Neural crest cell (in vitro differentiated cells): ENCODE data around the gene FNDC3B. TPM values are rescaled to one million over a fixed set of nuclear protein-coding genes. Genes with fewer than 3 reads are reported as not detected.

ENCODE experiments used
- DNase-seq: peaks from one replicate; pipeline ENCODE4 v3.0.0; 2021; ENCODE audit warnings: low read depth, mixed read lengths, low spot score
- H3K27ac Mint-ChIP-seq: one replicate; pipeline ENCODE4 v1.8.0; 2021; ENCODE audit warnings: mild to moderate bottlenecking, mixed read lengths; ENCODE audit not compliant: unreplicated experiment
- H3K27me3 Mint-ChIP-seq: 2 replicates; pipeline ENCODE4 v1.8.0; 2021; ENCODE audit warnings: low read depth, mild to moderate bottlenecking, mixed read lengths
- H3K36me3 Mint-ChIP-seq: 2 replicates; pipeline ENCODE4 v1.8.0; 2021; ENCODE audit warnings: low read depth, mild to moderate bottlenecking, mixed read lengths
- H3K4me1 Mint-ChIP-seq: 2 replicates; pipeline ENCODE4 v1.8.0; 2021; ENCODE audit warnings: mixed read lengths
- H3K4me3 Mint-ChIP-seq: one replicate; pipeline ENCODE4 v1.8.0; 2021; ENCODE audit warnings: mild to moderate bottlenecking, mixed read lengths
- H3K9me3 Mint-ChIP-seq: 2 replicates; pipeline ENCODE4 v1.8.0; 2021; ENCODE audit warnings: mixed read lengths
- CTCF ChIP-seq: fragments of 200-600 bp; sonication (generic); conservative IDR thresholded peaks from 2 replicates; pipeline ENCODE4 v1.5.0; 2021; ENCODE audit warnings: antibody characterized with exemption, mild to moderate bottlenecking
- total RNA-seq: library from RNA; stranded (reverse); gene quantifications from 2 replicates; pipeline ENCODE4 v1.2.1, GENCODE V29; 2021

Gene FNDC3B
- total RNA-seq, 1 donor from 2014 or later, result 41.5 TPM

GRCh38 chr3:172187511-172187910, 148.1 kb downstream of the FNDC3B start:
- no peaks in the 10 kb centered on the region for H3K36me3 Mint-ChIP-seq
- no peaks in the 10 kb centered on the region for H3K9me3 Mint-ChIP-seq
- no peak for DNase-seq
- H3K4me3 Mint-ChIP-seq, result no peak overlapping the region
- TF ChIP-seq CTCF, result no peak
- no peaks in the 10 kb centered on the region for H3K27me3 Mint-ChIP-seq
- peak overlapping the region; percentile 73 for H3K27ac Mint-ChIP-seq
- peaks cover 23% of the 10 kb centered on the region for H3K4me1 Mint-ChIP-seq

DNA sequence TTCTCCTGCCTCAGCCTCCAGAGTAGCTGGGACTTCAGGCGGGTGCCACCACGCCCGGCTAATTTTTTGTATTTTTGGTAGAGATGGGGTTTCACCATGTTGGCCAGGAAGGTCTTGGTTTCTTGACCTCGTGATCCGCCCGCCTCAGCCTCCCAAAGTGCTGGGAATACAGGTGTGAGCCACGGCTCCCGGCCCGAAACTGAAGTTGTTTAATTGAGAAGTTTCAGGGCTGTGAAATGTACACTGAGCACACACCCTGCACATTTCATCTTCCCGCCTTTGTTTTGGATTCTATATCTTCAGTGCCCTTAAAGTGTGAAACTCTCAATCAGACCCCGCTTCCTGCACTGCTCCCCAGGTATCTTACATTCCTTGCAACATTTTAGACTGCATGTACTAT, 149.1 kb downstream of the FNDC3B start:
- H3K4me3 Mint-ChIP-seq, result no peak overlapping the region
- peaks cover 22% of the 10 kb centered on the region for H3K4me1 Mint-ChIP-seq
- DNase-seq, result no peak
- no peaks in the 10 kb centered on the region for H3K27me3 Mint-ChIP-seq
- peaks cover 1% of the 10 kb centered on the region for H3K9me3 Mint-ChIP-seq
- no peaks in the 10 kb centered on the region for H3K36me3 Mint-ChIP-seq
- no peak for TF ChIP-seq CTCF
- no peak overlapping the region for H3K27ac Mint-ChIP-seq

- H3K36me3 Mint-ChIP-seq, result no peaks in the 10 kb centered on the region
- DNase-seq, result no peak
- no peak for TF ChIP-seq CTCF
- no peak overlapping the region for H3K4me3 Mint-ChIP-seq
- no peak overlapping the region for H3K27ac Mint-ChIP-seq
- no peaks in the 10 kb centered on the region for H3K27me3 Mint-ChIP-seq
- peaks cover 3% of the 10 kb centered on the region for H3K9me3 Mint-ChIP-seq
- peaks cover 24% of the 10 kb centered on the region for H3K4me1 Mint-ChIP-seq
Observed at GRCh38 chr3:172189213-172189612, 149.8 kb downstream of the FNDC3B start.

GRCh38 chr3:172189987-172190603, 150.7 kb downstream of the FNDC3B start:
- Mint-ChIP-seq H3K27me3 (no peaks in the 10 kb centered on the region), H3K9me3 (peaks cover 3% of the 10 kb centered on the region), H3K36me3 (no peaks in the 10 kb centered on the region), H3K4me1 (peaks cover 29% of the 10 kb centered on the region), H3K27ac (no peak overlapping the region), H3K4me3 (no peak overlapping the region)
- no peak for TF ChIP-seq CTCF
- no peak for DNase-seq

DNA sequence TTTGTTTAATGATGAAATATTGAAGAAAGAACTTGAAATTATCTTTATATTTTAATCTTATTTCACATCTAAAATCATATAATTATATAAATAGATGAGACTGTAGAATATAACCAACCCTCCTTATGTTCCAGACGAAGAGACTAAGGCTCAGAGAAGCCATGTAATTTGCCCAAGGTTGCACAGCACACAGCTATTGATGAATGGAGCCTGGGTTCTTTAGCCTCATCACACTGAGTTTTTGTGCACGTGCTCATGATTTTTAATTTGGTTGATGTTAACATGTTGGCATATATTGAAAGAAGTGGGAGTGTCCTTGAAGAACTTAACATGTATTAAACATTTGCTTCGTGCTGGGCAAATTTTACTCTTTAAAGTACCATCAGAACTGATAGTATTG, 151.6 kb downstream of the FNDC3B start:
- Mint-ChIP-seq H3K9me3 (peaks cover 3% of the 10 kb centered on the region), H3K27me3 (no peaks in the 10 kb centered on the region), H3K27ac (no peak overlapping the region), H3K4me3 (no peak overlapping the region), H3K4me1 (peaks cover 30% of the 10 kb centered on the region), H3K36me3 (no peaks in the 10 kb centered on the region)
- no peak for TF ChIP-seq CTCF
- no peak for DNase-seq
